B cell (primary cell): ENCODE measurements around the gene MRM1. TPM values are rescaled to one million over a fixed set of nuclear protein-coding genes. Genes with fewer than 3 reads are reported as not detected.

Source experiments
- ATAC-seq: fragments of 200-7000 bp; cut with Tn5 transposase; one replicate; pipeline ENCODE4 v1.10.0; 2021; ENCODE audit warnings: low read depth, mild to moderate bottlenecking, moderate number of reproducible peaks, moderate library complexity
- CTCF ChIA-PET: fragments of 350-600 bp; sonication (Branson Sonifier 250); formaldehyde crosslinking; loops from one replicate; lab custom pipeline; 2021; ENCODE audit warnings: antibody characterized with exemption, inconsistent platforms; lab: Charles Lee
- POLR2A ChIA-PET: fragments of 350-600 bp; sonication (Branson Sonifier 250); formaldehyde crosslinking; loops from one replicate; lab custom pipeline; 2021; ENCODE audit warnings: antibody characterized with exemption; lab: Charles Lee
- DNase-seq: peaks from one replicate; pipeline ENCODE4 v3.0.0; 2013
- H2AFZ ChIP-seq: 2 replicates; pipeline ENCODE4 v1.6.1; 2012; ENCODE audit warnings: mild to moderate bottlenecking, low read depth, low read length; ENCODE audit not compliant: insufficient read depth, poor library complexity, severe bottlenecking
- H3K27ac ChIP-seq, 2 donors: 1 replicate in 1 of 2; 2 replicates in 1 of 2; pipeline ENCODE4 v1.5.1; 2012 to 2013; ENCODE audit warnings: low read length in 2 of 2, mild to moderate bottlenecking in 2 of 2, moderate library complexity in 1 of 2
- H3K27me3 ChIP-seq, 4 experiments: fragments of 200-600 bp in 1 of 4; sonication (generic) in 1 of 4; replicated peaks in 1 of 4; 1 replicate in 2 of 4; 2 replicates in 2 of 4; pipeline versions ENCODE4 v1.6.1 to v1.7.0; 2013 to 2016; ENCODE audit warnings: low read length in 3 of 4, mild to moderate bottlenecking in 2 of 4, mixed read lengths in 1 of 4, moderate library complexity in 1 of 4; ENCODE audit not compliant: insufficient read depth in 4 of 4, control insufficient read depth in 3 of 4; ENCODE audit errors: control extremely low read depth in 1 of 4
- H3K36me3 ChIP-seq, 2 experiments: replicated peaks in 1 of 2; 1 replicate in 1 of 2; 2 replicates in 1 of 2; pipeline versions ENCODE4 v1.6.1 to v1.7.1; 2013; ENCODE audit warnings: low read length in 1 of 2; ENCODE audit not compliant: insufficient read depth in 2 of 2, control insufficient read depth in 1 of 2; ENCODE audit errors: control extremely low read depth in 1 of 2, extremely low read depth in 1 of 2
- H3K4me1 ChIP-seq, 2 donors: fragments of 200-600 bp in 1 of 2; sonication (generic) in 1 of 2; 1 replicate in 1 of 2; 2 replicates in 1 of 2; pipeline versions ENCODE4 v1.5.1 to v1.6.1; 2013 to 2017; ENCODE audit warnings: low read length in 2 of 2; ENCODE audit not compliant: control insufficient read depth in 2 of 2, insufficient read depth in 2 of 2
- H3K4me2 ChIP-seq: replicated peaks from 2 replicates; pipeline ENCODE3; 2012; ENCODE audit warnings: mild to moderate bottlenecking, low read depth, low read length; ENCODE audit not compliant: poor library complexity, severe bottlenecking
- H3K4me3 ChIP-seq, 5 experiments: fragments of 200-600 bp in 1 of 5; sonication (generic) in 1 of 5; 1 replicate in 3 of 5; 2 replicates in 2 of 5; pipeline versions ENCODE4 v1.5.1 to v1.7.0; 2011 to 2016; ENCODE audit warnings: low read length in 4 of 5, mild to moderate bottlenecking in 4 of 5, low read depth in 2 of 5, control low read depth in 1 of 5, moderate library complexity in 1 of 5; ENCODE audit not compliant: insufficient read depth in 1 of 5; ENCODE audit errors: control extremely low read depth in 1 of 5, extremely low read depth in 1 of 5
- H3K79me2 ChIP-seq: fragments of 200-600 bp; sonication (generic); one replicate; pipeline ENCODE4 v1.6.0; 2016; ENCODE audit warnings: low read length; ENCODE audit not compliant: control insufficient read depth, insufficient read depth
- H3K9ac ChIP-seq: fragments of 200-600 bp; sonication (generic); 2 replicates; pipeline ENCODE4 v1.6.1; 2017; ENCODE audit warnings: mild to moderate bottlenecking, low read length, moderate library complexity
- H3K9me3 ChIP-seq, 3 donors: one replicate each; pipeline versions ENCODE4 v1.6.1 to v1.7.1; 2013; ENCODE audit warnings: low read length in 2 of 3; ENCODE audit not compliant: control insufficient read depth in 2 of 3, insufficient read depth in 1 of 3; ENCODE audit errors: control extremely low read depth in 1 of 3
- H4K20me1 ChIP-seq: 2 replicates; pipeline ENCODE4 v1.6.0; 2012; ENCODE audit warnings: mild to moderate bottlenecking, low read length; ENCODE audit not compliant: insufficient read depth, control insufficient read depth, poor library complexity, severe bottlenecking
- H3K27ac Mint-ChIP-seq: one replicate; pipeline ENCODE4 v1.8.0; 2021; ENCODE audit warnings: mixed read lengths
- H3K27me3 Mint-ChIP-seq: one replicate; pipeline ENCODE4 v1.8.0; 2021; ENCODE audit warnings: mixed read lengths
- H3K4me1 Mint-ChIP-seq: one replicate; pipeline ENCODE4 v1.8.0; 2021; ENCODE audit warnings: mixed read lengths
- H3K4me3 Mint-ChIP-seq: one replicate; pipeline ENCODE4 v1.8.0; 2021; ENCODE audit warnings: mixed read lengths
- H3K9me3 Mint-ChIP-seq: one replicate; pipeline ENCODE4 v1.8.0; 2022; ENCODE audit warnings: mixed read lengths; ENCODE audit not compliant: insufficient read depth
- EZH2 ChIP-seq: IDR thresholded peaks from 2 replicates; pipeline ENCODE4 v1.6.1; 2012; ENCODE audit warnings: borderline replicate concordance, low read depth, mild to moderate bottlenecking, moderate library complexity, low read length; ENCODE audit not compliant: insufficient read depth, poor library complexity, severe bottlenecking
- WGBS: methylation state at CpG from one replicate; pipeline ENCODE4 v1.1.5; 2013; ENCODE audit warnings: missing lambda C conversion rate; ENCODE audit not compliant: insufficient coverage; 5-methylcytosine and 5-hydroxymethylcytosine counted together
- intact Hi-C: fragments of 100-400 bp; cut with micrococcal nuclease; formaldehyde crosslinking; loops from one replicate; pipeline ENCODE4 v1.10.0; 2022
- polyA plus RNA-seq: library from polyadenylated mRNA; depleted of rRNA; stranded (reverse); fragments of >200 nt; gene quantifications from 2 replicates; pipeline ENCODE4 v1.2.3, GENCODE V29; 2012
- total RNA-seq, 2 donors: library from RNA; stranded (reverse); fragments of 120-200 nt in 1 of 2; gene quantifications; 1 replicate in 1 of 2; 2 replicates in 1 of 2; pipeline versions ENCODE4 v1.2.3 to v1.2.4, GENCODE V29; 2013 to 2022
- TF ChIP-seq, protein P1 (sequence below): fragments of 200-600 bp; IDR thresholded peaks from one replicate; pipeline ENCODE4 v1.8.0; 2022; ENCODE audit warnings: antibody characterized with exemption, mild to moderate bottlenecking

MRM1 gene
- total and polyA plus RNA-seq, 2 donors (not counting 1 experiment from before 2014, with no cell fraction given): 9.1 to 14.4 TPM

GRCh38 chr17:36627101-36627500 lies 25.7 kb downstream of the MRM1 start:
- H3K79me2 ChIP-seq: no peaks in the 10 kb centered on the region
- no peak overlapping the region for H3K9ac ChIP-seq
- DNase-seq (no peak), ATAC-seq (no peak)
- no peaks in the 10 kb centered on the region for H4K20me1 ChIP-seq
- Mint-ChIP-seq H3K27me3 (peaks cover 7% of the 10 kb centered on the region), H3K27ac (no peak overlapping the region), H3K4me1 (no peaks in the 10 kb centered on the region), H3K9me3 (no peaks in the 10 kb centered on the region), H3K4me3 (no peak overlapping the region)
- no peak for TF ChIP-seq EZH2
- TF ChIP-seq, protein P1, sequence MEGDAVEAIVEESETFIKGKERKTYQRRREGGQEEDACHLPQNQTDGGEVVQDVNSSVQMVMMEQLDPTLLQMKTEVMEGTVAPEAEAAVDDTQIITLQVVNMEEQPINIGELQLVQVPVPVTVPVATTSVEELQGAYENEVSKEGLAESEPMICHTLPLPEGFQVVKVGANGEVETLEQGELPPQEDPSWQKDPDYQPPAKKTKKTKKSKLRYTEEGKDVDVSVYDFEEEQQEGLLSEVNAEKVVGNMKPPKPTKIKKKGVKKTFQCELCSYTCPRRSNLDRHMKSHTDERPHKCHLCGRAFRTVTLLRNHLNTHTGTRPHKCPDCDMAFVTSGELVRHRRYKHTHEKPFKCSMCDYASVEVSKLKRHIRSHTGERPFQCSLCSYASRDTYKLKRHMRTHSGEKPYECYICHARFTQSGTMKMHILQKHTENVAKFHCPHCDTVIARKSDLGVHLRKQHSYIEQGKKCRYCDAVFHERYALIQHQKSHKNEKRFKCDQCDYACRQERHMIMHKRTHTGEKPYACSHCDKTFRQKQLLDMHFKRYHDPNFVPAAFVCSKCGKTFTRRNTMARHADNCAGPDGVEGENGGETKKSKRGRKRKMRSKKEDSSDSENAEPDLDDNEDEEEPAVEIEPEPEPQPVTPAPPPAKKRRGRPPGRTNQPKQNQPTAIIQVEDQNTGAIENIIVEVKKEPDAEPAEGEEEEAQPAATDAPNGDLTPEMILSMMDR: no peak
- ChIA-PET CTCF (interaction anchor here (1.0 to 10.1 kb wide), 8 partner anchors 12 to 614 kb away, joined by 3 to 150 read pairs (median 19); partner anchors contain the start of gene MRM1), POLR2A (no interaction called here)
- H3K4me2 ChIP-seq: no peak overlapping the region
- WGBS: 88% methylated on average over 8 of the region's 12 CpGs
- no peaks in the 10 kb centered on the region for H3K9me3 ChIP-seq
- H3K4me3 ChIP-seq: no peak overlapping the region
- no peak overlapping the region for H2AFZ ChIP-seq
- no peaks in the 10 kb centered on the region for H3K4me1 ChIP-seq
- intact Hi-C loops: no loop called here
- no peaks in the 10 kb centered on the region for H3K27me3 ChIP-seq
- H3K36me3 ChIP-seq: no peaks in the 10 kb centered on the region
- no peak overlapping the region for H3K27ac ChIP-seq

- Mint-ChIP-seq H3K4me1 (no peaks in the 10 kb centered on the region), H3K27me3 (peaks cover 15% of the 10 kb centered on the region), H3K27ac (no peak overlapping the region), H3K4me3 (no peak overlapping the region), H3K9me3 (no peaks in the 10 kb centered on the region)
- Histone ChIP-seq H3K27me3 (peaks cover 0 to 4% (median 1%) of the 10 kb centered on the region in 4 experiments), H3K9me3 (no peaks in the 10 kb centered on the region), H2AFZ (no peak overlapping the region), H3K9ac (no peak overlapping the region), H3K4me2 (no peak overlapping the region), H3K4me3 (no peak overlapping the region), H3K4me1 (no peaks in the 10 kb centered on the region), H3K27ac (no peak overlapping the region), H3K36me3 (no peaks in the 10 kb centered on the region), H3K79me2 (no peaks in the 10 kb centered on the region), H4K20me1 (no peaks in the 10 kb centered on the region)
- TF ChIP-seq, protein P1: no peak
- TF ChIP-seq EZH2: no peak
- WGBS: no CpG with 5 or more reads among the region's 2 CpGs
- DNase-seq (no peak), ATAC-seq (no peak)
- intact Hi-C loops: loop anchor here (2.0 kb wide), 1 partner anchor 744 kb away; no protein-coding TSS in a partner anchor
- ChIA-PET CTCF (interaction anchor here (0.7 to 10.1 kb wide), 17 partner anchors 10 to 769 kb away, joined by 3 to 150 read pairs (median 4); partner anchors contain the start of genes LHX1 and MRM1), POLR2A (no interaction called here)
Measured at GRCh38 chr17:36628576-36628975, 27.2 kb downstream of the MRM1 start.
